ENCODE data around the gene PUS10.

DNA sequence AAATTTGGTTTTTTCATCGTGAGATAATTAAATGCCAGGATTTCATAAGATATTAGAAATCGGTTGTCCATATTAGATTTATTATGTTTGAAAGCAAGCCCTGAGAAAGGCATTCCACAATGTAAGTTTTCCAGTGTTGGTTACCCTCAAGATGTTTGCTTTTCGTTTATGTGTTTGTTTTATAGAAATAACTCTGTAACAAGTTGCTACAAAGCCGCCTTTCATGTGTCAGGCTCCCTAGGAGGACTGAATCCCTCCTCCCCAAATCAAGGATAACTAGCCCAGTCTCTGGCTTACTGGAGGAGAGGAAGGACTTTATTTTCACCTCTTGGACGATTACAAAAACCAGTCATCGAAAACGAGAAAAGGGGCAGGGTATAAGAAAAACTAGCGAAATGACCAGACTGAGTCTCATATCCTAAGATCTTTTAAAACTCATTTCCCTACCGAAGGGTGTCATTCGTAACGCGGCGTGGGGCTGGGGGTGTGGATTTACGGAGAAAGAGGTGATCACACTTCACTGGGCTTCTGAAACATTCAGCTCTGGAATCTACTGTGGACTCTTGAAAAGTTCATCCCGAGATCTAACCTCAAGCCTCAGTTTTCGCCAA is 1.6 kb downstream of the PUS10 start:
- no peak for TF ChIP-seq ZKSCAN1 (IDR thresholded peaks at IDR 0.05; ENCODE audit: low read length)
- no peak for TF ChIP-seq ZBTB21 (CRISPR knock-in tag; IDR thresholded peaks at IDR 0.05)
- no peak for TF ChIP-seq FOXO1 (CRISPR knock-in tag; IDR thresholded peaks at IDR 0.05)
- no peak for TF ChIP-seq HMGA1 (CRISPR knock-in tag; conservative IDR thresholded peaks at IDR 0.05)
- TF ChIP-seq MAF1 (CRISPR knock-in tag; IDR thresholded peaks at IDR 0.05; ENCODE audit: borderline replicate concordance): no peak
- TF ChIP-seq ONECUT2 (CRISPR knock-in tag; IDR thresholded peaks at IDR 0.05): no peak
- no peak for TF ChIP-seq SMC3 (IDR thresholded peaks at IDR 0.05; ENCODE audit: low read length)
- TF ChIP-seq, protein P1, sequence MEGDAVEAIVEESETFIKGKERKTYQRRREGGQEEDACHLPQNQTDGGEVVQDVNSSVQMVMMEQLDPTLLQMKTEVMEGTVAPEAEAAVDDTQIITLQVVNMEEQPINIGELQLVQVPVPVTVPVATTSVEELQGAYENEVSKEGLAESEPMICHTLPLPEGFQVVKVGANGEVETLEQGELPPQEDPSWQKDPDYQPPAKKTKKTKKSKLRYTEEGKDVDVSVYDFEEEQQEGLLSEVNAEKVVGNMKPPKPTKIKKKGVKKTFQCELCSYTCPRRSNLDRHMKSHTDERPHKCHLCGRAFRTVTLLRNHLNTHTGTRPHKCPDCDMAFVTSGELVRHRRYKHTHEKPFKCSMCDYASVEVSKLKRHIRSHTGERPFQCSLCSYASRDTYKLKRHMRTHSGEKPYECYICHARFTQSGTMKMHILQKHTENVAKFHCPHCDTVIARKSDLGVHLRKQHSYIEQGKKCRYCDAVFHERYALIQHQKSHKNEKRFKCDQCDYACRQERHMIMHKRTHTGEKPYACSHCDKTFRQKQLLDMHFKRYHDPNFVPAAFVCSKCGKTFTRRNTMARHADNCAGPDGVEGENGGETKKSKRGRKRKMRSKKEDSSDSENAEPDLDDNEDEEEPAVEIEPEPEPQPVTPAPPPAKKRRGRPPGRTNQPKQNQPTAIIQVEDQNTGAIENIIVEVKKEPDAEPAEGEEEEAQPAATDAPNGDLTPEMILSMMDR (CRISPR knock-in tag; IDR thresholded peaks at IDR 0.05): no peak
- no peak for TF ChIP-seq SAP130 (CRISPR knock-in tag; IDR thresholded peaks at IDR 0.05; ENCODE audit: low read depth)
- TF ChIP-seq, protein P2, sequence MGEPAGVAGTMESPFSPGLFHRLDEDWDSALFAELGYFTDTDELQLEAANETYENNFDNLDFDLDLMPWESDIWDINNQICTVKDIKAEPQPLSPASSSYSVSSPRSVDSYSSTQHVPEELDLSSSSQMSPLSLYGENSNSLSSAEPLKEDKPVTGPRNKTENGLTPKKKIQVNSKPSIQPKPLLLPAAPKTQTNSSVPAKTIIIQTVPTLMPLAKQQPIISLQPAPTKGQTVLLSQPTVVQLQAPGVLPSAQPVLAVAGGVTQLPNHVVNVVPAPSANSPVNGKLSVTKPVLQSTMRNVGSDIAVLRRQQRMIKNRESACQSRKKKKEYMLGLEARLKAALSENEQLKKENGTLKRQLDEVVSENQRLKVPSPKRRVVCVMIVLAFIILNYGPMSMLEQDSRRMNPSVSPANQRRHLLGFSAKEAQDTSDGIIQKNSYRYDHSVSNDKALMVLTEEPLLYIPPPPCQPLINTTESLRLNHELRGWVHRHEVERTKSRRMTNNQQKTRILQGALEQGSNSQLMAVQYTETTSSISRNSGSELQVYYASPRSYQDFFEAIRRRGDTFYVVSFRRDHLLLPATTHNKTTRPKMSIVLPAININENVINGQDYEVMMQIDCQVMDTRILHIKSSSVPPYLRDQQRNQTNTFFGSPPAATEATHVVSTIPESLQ (CRISPR knock-in tag; conservative IDR thresholded peaks at IDR 0.05): no peak
- no peak for TF ChIP-seq ZNF720 (CRISPR knock-in tag; IDR thresholded peaks at IDR 0.05)

All from HepG2 (cell line).